Body of pancreas (tissue), 4 donors: ENCODE results near the gene GALNT9. TPM values are rescaled to one million over a fixed set of nuclear protein-coding genes. Genes with fewer than 3 reads are reported as not detected.
A peak's percentile ranks its signal among the peaks of the same experiment; 100 is the strongest.

ENCODE experiments used
- ATAC-seq: fragments of 150-250 bp; one replicate; pipeline ENCODE4 v1.9.1; 2016
- DNase-seq, 4 donors: peaks; one replicate each; pipeline ENCODE4 v3.0.0-alpha.2; 2019
- H3K27ac ChIP-seq, 4 donors: fragments of 200-600 bp; sonication (generic); 1 replicate in 3 of 4; 2 replicates in 1 of 4; pipeline versions ENCODE4 v1.5.1 to v1.6.1; 2016 to 2019; ENCODE audit warnings: mild to moderate bottlenecking in 1 of 4, mixed read lengths in 1 of 4, moderate library complexity in 1 of 4
- H3K27me3 ChIP-seq, 2 donors: fragments of 200-600 bp; sonication (generic); one replicate each; pipeline ENCODE4 v1.6.0; 2016; ENCODE audit warnings: mild to moderate bottlenecking in 1 of 2
- H3K36me3 ChIP-seq, 2 donors: fragments of 200-600 bp; sonication (generic); replicated peaks in 1 of 2; 2 replicates each; pipeline ENCODE4 v1.5.1; 2016; ENCODE audit warnings: low read depth in 2 of 2; ENCODE audit not compliant: insufficient read depth in 1 of 2
- H3K4me1 ChIP-seq: fragments of 200-600 bp; sonication (generic); one replicate; pipeline ENCODE4 v1.6.0; 2016
- H3K4me3 ChIP-seq, 2 donors: fragments of 200-600 bp; sonication (generic); 1 replicate in 1 of 2; 2 replicates in 1 of 2; pipeline ENCODE4 v1.5.1; 2016 to 2019
- H3K9me3 ChIP-seq, 3 donors: fragments of 200-600 bp; sonication (generic); 1 replicate in 2 of 3; 2 replicates in 1 of 3; pipeline ENCODE4 v1.5.1; 2016
- CTCF ChIP-seq, 7 experiments: fragments of 450-650 bp in 4 of 7; fragments of 200-600 bp in 3 of 7; sonication (generic) in 3 of 7; IDR thresholded peaks; one replicate each; pipeline ENCODE4 v1.5.1; 2016 to 2019; ENCODE audit warnings: antibody characterized with exemption in 7 of 7
- POLR2A ChIP-seq, 3 donors: fragments of 450-650 bp; IDR thresholded peaks; one replicate each; pipeline ENCODE4 v1.6.1; 2016; ENCODE audit warnings: antibody characterized with exemption in 3 of 3, mild to moderate bottlenecking in 2 of 3
- WGBS, 2 donors: methylation state at CpG; one replicate each; pipeline ENCODE4 v1.1.5; 2017; 5-methylcytosine and 5-hydroxymethylcytosine counted together
- intact Hi-C: fragments of 100-400 bp; cut with DNase I; formaldehyde crosslinking; loops from one replicate; pipeline ENCODE4 v1.15.1; 2023
- total RNA-seq, 2 donors: library from RNA; depleted of rRNA; stranded (reverse); fragments of >200 nt; gene quantifications; one replicate each; pipeline ENCODE4 v1.1.0, GENCODE V29; 2016

Gene GALNT9
- total RNA-seq, 2 donors from 2014 or later: not detected

- Histone ChIP-seq H3K27me3 (peaks cover 0 to 13% of the 10 kb centered on the region in 2 donors), H3K4me1 (no peaks in the 10 kb centered on the region), H3K36me3 (no peaks in the 10 kb centered on the region), H3K4me3 (no peak overlapping the region), H3K27ac (no peak overlapping the region), H3K9me3 (no peaks in the 10 kb centered on the region)
- intact Hi-C loops: no loop called here
- 35 to 43% methylated on average over 18 to 21 of the region's 25 CpGs for WGBS, 2 donors
- TF ChIP-seq CTCF (IDR thresholded peaks at IDR 0.05): no peak
- no peak for TF ChIP-seq POLR2A (IDR thresholded peaks at IDR 0.05)
- ATAC-seq: no peak
- DNase-seq: peak in 1 of 4 donors; percentile 32
Observed at GRCh38 chr12:132174839-132175490, 154.4 kb downstream of the GALNT9 start.

- no peaks in the 10 kb centered on the region for H3K36me3 ChIP-seq
- ATAC-seq (no peak), DNase-seq (no peak)
- WGBS, 2 donors: 67 to 74% methylated on average over 10 to 25 of the region's 30 CpGs
- TF ChIP-seq CTCF (IDR thresholded peaks at IDR 0.05) (no peak), POLR2A (IDR thresholded peaks at IDR 0.05) (no peak)
- no peak overlapping the region for H3K4me3 ChIP-seq
- H3K27me3 ChIP-seq: peaks cover 0 to 13% of the 10 kb centered on the region in 2 donors
- H3K4me1 ChIP-seq: no peaks in the 10 kb centered on the region
- no peaks in the 10 kb centered on the region for H3K9me3 ChIP-seq
- H3K27ac ChIP-seq: no peak overlapping the region
- intact Hi-C loops: no loop called here
Observed at GRCh38 chr12:132174015-132174838, 155.2 kb downstream of the GALNT9 start.

- peaks cover 0 to 13% of the 10 kb centered on the region in 2 donors for H3K27me3 ChIP-seq
- H3K4me1 ChIP-seq: no peaks in the 10 kb centered on the region
- H3K9me3 ChIP-seq: no peaks in the 10 kb centered on the region
- TF ChIP-seq POLR2A (IDR thresholded peaks at IDR 0.05) (no peak), CTCF (IDR thresholded peaks at IDR 0.05) (no peak)
- no peak overlapping the region for H3K27ac ChIP-seq
- no peaks in the 10 kb centered on the region for H3K36me3 ChIP-seq
- intact Hi-C loops: no loop called here
- WGBS, 2 donors: 38 to 46% methylated on average over 19 to 31 of the region's 35 CpGs
- ATAC-seq: no peak
- H3K4me3 ChIP-seq: no peak overlapping the region
- no peak for DNase-seq
Observed at GRCh38 chr12:132173135-132174014, 156.0 kb downstream of the GALNT9 start.

GRCh38 chr12:132172619-132173018 lies 156.8 kb downstream of the GALNT9 start:
- 43 to 66% methylated on average over 3 to 15 of the region's 15 CpGs for WGBS, 2 donors
- DNase-seq: no peak
- H3K4me1 ChIP-seq: no peaks in the 10 kb centered on the region
- no peaks in the 10 kb centered on the region for H3K9me3 ChIP-seq
- H3K27ac ChIP-seq: no peak overlapping the region
- TF ChIP-seq POLR2A (IDR thresholded peaks at IDR 0.05) (no peak), CTCF (IDR thresholded peaks at IDR 0.05) (no peak)
- intact Hi-C loops: no loop called here
- peaks cover 0 to 13% of the 10 kb centered on the region in 2 donors for H3K27me3 ChIP-seq
- no peaks in the 10 kb centered on the region for H3K36me3 ChIP-seq
- H3K4me3 ChIP-seq: no peak overlapping the region
- ATAC-seq: no peak
